GM18868 (cell line): ENCODE measurements around the gene GNG13.

Experiments
- ATAC-seq: cut with Tn5 transposase; IDR thresholded peaks from one replicate; pipeline ENCODE4 v1.9.1; 2021; ENCODE audit warnings: mild to moderate bottlenecking, moderate library complexity; ENCODE audit not compliant: unreplicated experiment

The GNG13 gene

GRCh38 chr16:815861-816260, 15.3 kb upstream of the GNG13 start:
- no peak for ATAC-seq

GRCh38 chr16:814974-815373, 14.4 kb upstream of the GNG13 start:
- ATAC-seq: no peak

- no peak for ATAC-seq
Measured at GRCh38 chr16:813916-814412, 13.4 kb upstream of the GNG13 start.

- ATAC-seq: no peak
Measured at GRCh38 chr16:813204-813915, 12.8 kb upstream of the GNG13 start.

GRCh38 chr16:808085-808386, 7.5 kb upstream of the GNG13 start:
- no peak for ATAC-seq

GRCh38 chr16:807347-808084, 7.0 kb upstream of the GNG13 start:
- ATAC-seq: peak; percentile 69

GRCh38 chr16:805474-805873, 4.9 kb upstream of the GNG13 start:
- no peak for ATAC-seq

GRCh38 chr16:804193-805048, 3.9 kb upstream of the GNG13 start:
- ATAC-seq: no peak

GRCh38 chr16:803754-804080, 3.2 kb upstream of the GNG13 start:
- no peak for ATAC-seq

GRCh38 chr16:802914-803753, 2.6 kb upstream of the GNG13 start:
- no peak for ATAC-seq

GRCh38 chr16:802461-802860, 1.9 kb upstream of the GNG13 start:
- ATAC-seq: no peak

- ATAC-seq: no peak
Measured at GRCh38 chr16:801584-802363, 1.2 kb upstream of the GNG13 start.

- no peak for ATAC-seq
Measured at GRCh38 chr16:800834-801511, 439 bp upstream of the GNG13 start.

GRCh38 chr16:799111-799947, 1.2 kb downstream of the GNG13 start:
- ATAC-seq: no peak

GRCh38 chr16:798666-799065, 1.9 kb downstream of the GNG13 start:
- no peak for ATAC-seq

GRCh38 chr16:797686-798085, 2.8 kb downstream of the GNG13 start:
- ATAC-seq: no peak

- no peak for ATAC-seq
Measured at GRCh38 chr16:797120-797420, 3.5 kb downstream of the GNG13 start.

- ATAC-seq: no peak
Measured at GRCh38 chr16:796296-797119, 4.0 kb downstream of the GNG13 start.
